ENCODE data around the gene MYLK2.
"Not testable (repeated sequence)": the region's sequence is repeated elsewhere in the genome, so short reads cannot be mapped to it uniquely, and the experiment has no call there.

The MYLK2 gene

GRCh38 chr20:31819083-31819784 lies at the start of gene MYLK2:
TSS of gene MYLK2 (plus strand) at chr20:31819356. CDS start at chr20:31819581, 225 bp downstream.
- DNase-seq = peak; percentile 82

DNA sequence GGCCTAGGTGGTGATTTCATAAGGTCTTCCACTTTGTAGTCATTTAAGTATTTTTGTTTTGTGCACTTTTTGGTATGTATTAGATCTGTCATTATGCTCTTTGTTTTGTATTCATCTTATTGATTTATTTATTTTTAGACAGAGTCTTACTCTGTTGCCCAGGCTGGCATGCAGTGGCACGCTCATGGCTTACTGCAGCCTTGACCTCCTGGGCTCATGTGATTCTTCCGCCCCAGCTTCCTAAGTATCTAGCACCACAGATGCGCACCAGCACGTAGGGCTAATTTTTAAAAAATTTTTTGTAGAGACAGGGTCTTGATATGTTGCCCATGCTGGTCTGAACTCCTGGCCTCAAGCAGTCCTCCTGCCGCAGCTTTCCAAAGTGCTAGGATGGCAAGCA lies 49.5 kb upstream of the MYLK2 start:
- DNase-seq = no peak

DNA sequence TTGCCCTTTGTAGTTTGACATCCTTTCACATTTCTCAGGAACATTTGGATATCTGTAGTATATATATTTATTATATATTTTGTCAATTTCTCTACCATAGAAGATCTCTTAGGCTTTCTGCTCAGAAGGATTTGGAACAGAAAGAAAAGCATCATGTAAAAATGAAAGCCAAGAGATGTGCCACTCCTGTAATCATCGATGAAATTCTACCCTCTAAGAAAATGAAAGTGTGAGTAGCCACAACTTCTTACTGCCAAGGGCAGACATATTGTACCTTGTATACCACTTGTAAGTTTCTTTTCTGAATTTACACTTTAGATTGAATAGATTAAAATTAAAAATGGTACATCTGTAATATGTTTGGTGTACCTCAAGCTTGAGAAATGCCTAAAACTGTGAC lies 48.9 kb upstream of the MYLK2 start:
- DNase-seq = no peak

GRCh38 chr20:31774408-31774807 lies 44.7 kb upstream of the MYLK2 start:
- no peak for DNase-seq

- no peak for DNase-seq
Measured at GRCh38 chr20:31780839-31781238, 38.3 kb upstream of the MYLK2 start.

DNA sequence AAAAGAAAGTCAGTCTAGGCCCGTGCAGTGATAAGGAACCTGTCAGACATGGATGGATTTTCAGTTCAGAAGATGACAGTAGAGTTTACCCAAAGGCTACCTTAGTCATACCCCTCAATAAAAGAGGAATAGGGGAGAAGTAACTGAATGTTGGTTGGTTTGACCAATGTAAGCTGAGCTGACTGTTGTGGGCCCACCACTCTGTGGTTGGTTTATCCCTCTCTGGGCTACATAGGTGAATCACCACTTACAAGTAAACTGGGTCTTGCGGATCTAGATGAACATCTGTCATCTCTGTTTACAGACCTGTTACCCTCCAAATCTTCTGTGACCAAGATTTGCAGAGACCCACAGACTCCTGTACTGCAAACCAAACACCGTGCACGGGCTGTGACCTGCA lies 37.2 kb upstream of the MYLK2 start:
- no peak for DNase-seq

DNA sequence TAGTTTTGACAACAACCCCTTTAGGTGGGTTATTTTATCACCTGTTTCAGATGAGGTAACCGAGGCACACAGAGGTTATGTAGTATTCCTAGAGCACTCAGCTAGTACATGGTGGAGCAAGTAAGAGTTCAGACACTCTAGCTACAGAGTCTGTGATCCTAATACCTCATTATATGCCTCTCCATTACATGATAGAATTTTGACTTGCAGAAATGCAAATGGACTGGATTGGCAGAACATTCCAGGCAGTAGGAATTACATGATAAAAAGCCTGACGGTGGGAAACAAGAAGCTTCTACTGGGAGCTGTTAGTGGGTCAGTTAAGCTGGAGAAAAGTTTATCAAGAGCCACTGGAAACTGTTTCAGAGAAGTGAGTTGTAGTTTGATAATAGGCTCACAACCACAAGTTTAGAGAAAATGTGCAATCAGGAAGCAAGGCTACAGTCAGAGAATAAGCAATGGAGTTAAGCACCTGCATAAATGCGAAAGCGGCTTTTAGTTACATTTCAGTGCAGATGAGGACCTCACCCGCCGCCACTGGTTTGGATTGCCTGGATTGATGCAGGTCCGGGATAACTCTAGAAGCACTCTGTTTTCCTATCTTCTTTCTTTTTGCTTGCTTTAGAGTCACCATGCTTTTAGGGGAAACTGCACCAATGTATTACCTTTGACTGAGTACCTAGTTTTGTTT lies 34.7 kb upstream of the MYLK2 start:
- DNase-seq = no peak

GRCh38 chr20:31785089-31785488 lies 34.1 kb upstream of the MYLK2 start:
- no peak for DNase-seq

GRCh38 chr20:31788578-31788977 lies 30.6 kb upstream of the MYLK2 start:
- DNase-seq = no peak

GRCh38 chr20:31790401-31790800 lies 28.8 kb upstream of the MYLK2 start:
- no peak for DNase-seq

- DNase-seq = no peak
Measured at GRCh38 chr20:31797364-31797763, 21.8 kb upstream of the MYLK2 start.

GRCh38 chr20:31801508-31801907 lies 17.6 kb upstream of the MYLK2 start:
- no peak for DNase-seq

- no peak for DNase-seq
Measured at GRCh38 chr20:31803552-31804291, 15.4 kb upstream of the MYLK2 start.

GRCh38 chr20:31806564-31807355 lies 12.4 kb upstream of the MYLK2 start:
- no peak for DNase-seq

GRCh38 chr20:31808481-31808880 lies 10.7 kb upstream of the MYLK2 start:
- DNase-seq = no peak

- DNase-seq = no peak
Measured at GRCh38 chr20:31809661-31810060, 9.5 kb upstream of the MYLK2 start.

DNA sequence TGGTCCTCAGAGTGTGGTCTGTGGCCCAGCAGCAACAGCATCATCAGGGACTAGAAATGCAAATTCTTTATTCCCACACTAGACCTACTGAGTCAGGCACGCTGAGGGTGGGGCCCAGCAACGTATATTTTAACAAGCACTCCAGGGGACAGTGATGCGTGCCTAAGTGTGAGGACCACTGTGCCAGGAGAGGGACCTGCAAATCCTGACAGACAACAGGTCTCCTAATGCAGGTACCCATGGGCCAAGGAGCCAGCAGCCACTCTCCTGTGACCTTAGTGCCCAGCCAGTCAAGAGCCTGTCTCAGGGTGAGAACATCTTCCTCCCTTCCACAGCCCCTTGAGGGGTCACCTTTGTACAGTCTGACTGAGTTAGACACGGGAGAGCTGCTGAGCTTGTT lies 8.0 kb upstream of the MYLK2 start:
- DNase-seq = no peak

GRCh38 chr20:31811796-31812728 lies 7.1 kb upstream of the MYLK2 start:
- no peak for DNase-seq

DNA sequence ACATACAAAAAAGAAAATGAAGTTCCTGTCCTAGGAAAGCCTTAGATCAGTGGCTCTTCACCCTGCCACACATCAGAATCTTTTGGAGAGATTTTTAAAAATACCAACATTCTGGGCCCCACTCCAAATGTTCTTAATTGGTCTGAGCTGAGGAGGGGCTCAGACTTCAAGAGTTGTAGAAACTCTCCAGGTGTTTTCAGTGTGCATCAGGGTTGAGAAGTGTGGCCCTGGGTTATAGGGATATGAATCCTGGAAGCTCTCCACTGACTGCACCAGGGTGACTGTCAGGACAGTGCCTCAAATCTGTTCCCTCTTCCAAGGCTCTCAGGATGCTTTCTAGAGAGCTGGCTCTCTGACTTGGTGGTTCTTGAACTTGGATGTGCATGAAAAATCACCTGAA lies 5.5 kb upstream of the MYLK2 start:
- DNase-seq = no peak

GRCh38 chr20:31814142-31814541 lies 5.0 kb upstream of the MYLK2 start:
- DNase-seq = not testable (repeated sequence)

DNA sequence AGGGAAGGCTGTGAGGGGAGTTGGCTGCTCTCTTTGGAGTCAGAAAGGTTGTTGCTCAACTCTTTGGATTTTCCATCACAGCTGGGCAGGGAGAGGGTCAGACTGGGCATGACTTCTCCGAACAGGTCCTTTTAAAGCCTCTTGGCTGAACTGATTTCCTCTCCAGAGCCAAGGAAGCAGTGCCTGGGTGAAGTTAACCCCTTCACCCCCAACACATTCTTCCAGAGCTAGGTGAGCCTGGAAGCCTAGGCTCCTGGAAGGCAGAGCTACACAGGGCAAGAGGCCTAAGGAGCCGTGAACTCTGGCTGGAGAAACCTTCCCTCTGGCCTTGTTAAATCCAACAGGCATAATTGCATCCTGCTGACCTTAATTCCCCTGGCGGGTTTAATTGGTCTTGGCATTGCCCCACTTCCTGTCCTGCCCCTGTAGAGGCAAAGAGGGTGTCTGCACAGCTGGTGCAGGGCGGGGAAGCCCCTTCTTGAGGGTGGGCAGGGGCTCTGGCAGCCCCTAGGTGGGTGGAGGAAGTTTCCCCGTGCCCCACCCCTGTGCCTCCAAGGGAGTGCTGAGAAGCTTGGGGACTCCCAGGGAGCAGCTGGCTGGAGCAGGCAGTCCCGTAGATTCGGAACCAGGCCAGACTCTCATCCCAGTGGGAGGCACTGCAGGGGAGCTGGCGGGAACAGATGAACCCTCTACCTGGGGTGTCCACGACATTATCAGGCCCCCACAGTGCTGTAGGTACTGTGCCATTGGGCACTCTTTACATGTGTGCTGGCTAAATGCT lies 3.6 kb upstream of the MYLK2 start:
- DNase-seq = no peak

All from right forelimb (tissue), 1 donor.